GM12801 (cell line): ENCODE measurements around the gene DNAL4.

Experiments used
- CTCF ChIP-seq: IDR thresholded peaks from one replicate; pipeline ENCODE4 v1.5.1; 2011; ENCODE audit warnings: control low read depth; ENCODE audit not compliant: insufficient read length; ENCODE audit errors: extremely low read depth

The DNAL4 gene

GRCh38 chr22:38817196-38817595 is 23.3 kb upstream of the DNAL4 start:
- TF ChIP-seq CTCF: no peak

DNA sequence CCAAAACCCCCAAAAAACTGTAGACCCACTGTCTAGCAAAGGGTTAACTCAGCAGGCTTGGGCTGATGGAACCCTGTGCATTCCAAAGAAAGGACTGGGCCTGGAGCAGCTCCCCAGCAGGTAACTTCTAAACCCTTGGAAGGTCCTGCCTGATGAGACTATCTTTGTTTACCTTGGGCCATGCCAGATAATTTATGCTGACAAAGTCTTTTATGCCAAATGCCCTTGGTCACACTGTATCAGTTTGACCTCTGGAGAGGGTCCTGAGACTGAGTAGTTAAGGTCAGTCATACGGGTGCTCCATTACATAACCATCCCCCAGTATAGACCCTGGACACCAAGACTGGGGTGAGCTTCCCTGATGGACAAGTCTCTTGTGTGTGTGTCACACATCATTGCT is 21.9 kb upstream of the DNAL4 start:
- TF ChIP-seq CTCF: no peak

- TF ChIP-seq CTCF: no peak
Observed at GRCh38 chr22:38811241-38811640, 17.3 kb upstream of the DNAL4 start.

DNA sequence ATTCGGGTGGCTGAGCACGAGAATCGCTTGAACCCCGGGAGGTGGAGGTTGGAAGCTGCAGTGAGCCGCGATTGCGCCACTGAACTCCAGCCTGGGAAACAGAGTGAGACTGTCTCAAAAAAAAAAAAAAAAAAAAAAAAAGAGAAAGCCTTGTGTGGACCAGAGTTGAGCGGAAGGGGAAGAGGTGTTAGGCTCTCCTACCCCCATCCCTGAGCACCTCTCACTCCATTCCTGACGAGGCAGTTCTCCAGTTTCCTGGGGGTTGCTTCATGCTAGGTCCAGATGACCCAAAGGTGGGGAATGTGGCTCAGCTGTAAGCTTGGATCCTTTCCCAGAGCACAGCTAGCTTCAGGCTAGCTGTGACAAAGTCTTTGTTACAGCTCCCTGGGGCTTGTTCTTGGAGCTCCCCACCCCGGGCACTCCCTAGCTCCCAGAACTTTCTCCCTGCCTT is 8.8 kb upstream of the DNAL4 start:
- TF ChIP-seq CTCF: no peak

GRCh38 chr22:38799265-38800002 is 5.5 kb upstream of the DNAL4 start:
- TF ChIP-seq CTCF: no peak

- TF ChIP-seq CTCF: no peak
Observed at GRCh38 chr22:38798496-38798895, 4.6 kb upstream of the DNAL4 start.

- no peak for TF ChIP-seq CTCF
Observed at GRCh38 chr22:38796262-38796957, 2.5 kb upstream of the DNAL4 start.
